Choroid plexus epithelial cell (primary cell): ENCODE results near the gene SUSD6.
"Not testable (repeated sequence)": the region's sequence is repeated elsewhere in the genome, so short reads cannot be mapped to it uniquely, and the experiment has no call there.

Experiments used
- DNase-seq: peaks from one replicate; pipeline ENCODE4 v3.0.0-alpha.2; 2010; ENCODE audit warnings: low read depth
- H3K4me3 ChIP-seq: 2 replicates; pipeline ENCODE4 v1.5.1; 2011; ENCODE audit warnings: low read depth, mild to moderate bottlenecking, control low read depth, low read length, moderate library complexity
- CTCF ChIP-seq: conservative IDR thresholded peaks from 2 replicates; pipeline ENCODE4 v1.5.1; 2011; ENCODE audit warnings: low read depth, mild to moderate bottlenecking, control low read depth, inconsistent platforms, low read length, moderate library complexity

SUSD6 gene

GRCh38 chr14:69636718-69637480 lies 25.5 kb downstream of the SUSD6 start:
- DNase-seq: no peak
- no peak for TF ChIP-seq CTCF
- no peak overlapping the region for H3K4me3 ChIP-seq

GRCh38 chr14:69637503-69638031 lies 26.2 kb downstream of the SUSD6 start:
- H3K4me3 ChIP-seq: no peak overlapping the region
- no peak for TF ChIP-seq CTCF
- DNase-seq: no peak

GRCh38 chr14:69640931-69641330 lies 29.5 kb downstream of the SUSD6 start:
- TF ChIP-seq CTCF: no peak
- DNase-seq: no peak
- H3K4me3 ChIP-seq: no peak overlapping the region

- H3K4me3 ChIP-seq, DNase-seq: not testable (repeated sequence)
These were observed 30.9 kb downstream of the SUSD6 start for GRCh38 chr14:69642212-69642793.

GRCh38 chr14:69643430-69644200 lies 32.2 kb downstream of the SUSD6 start:
- TF ChIP-seq CTCF: no peak
- no peak overlapping the region for H3K4me3 ChIP-seq
- peak; percentile 69 for DNase-seq

GRCh38 chr14:69644814-69645213 lies 33.4 kb downstream of the SUSD6 start:
- no peak for TF ChIP-seq CTCF
- DNase-seq: no peak
- H3K4me3 ChIP-seq: no peak overlapping the region

GRCh38 chr14:69647213-69647612 lies 35.8 kb downstream of the SUSD6 start:
- TF ChIP-seq CTCF: no peak
- no peak overlapping the region for H3K4me3 ChIP-seq
- DNase-seq: no peak

GRCh38 chr14:69647642-69648041 lies 36.2 kb downstream of the SUSD6 start:
- not testable (repeated sequence) for H3K4me3 ChIP-seq, DNase-seq
